Fibroblast of the aortic adventitia (primary cell): ENCODE measurements around the gene PMFBP1. TPM values are rescaled to one million over a fixed set of nuclear protein-coding genes. Genes with fewer than 3 reads are reported as not detected.

ENCODE experiments used
- DNase-seq: peaks from one replicate; pipeline ENCODE4 v3.0.0-alpha.2; 2010; ENCODE audit warnings: low read depth
- H3K4me3 ChIP-seq: 2 replicates; pipeline ENCODE4 v1.5.1; 2011; ENCODE audit warnings: low read depth, mild to moderate bottlenecking, control low read depth, low read length, moderate library complexity
- total RNA-seq: library from RNA; depleted of rRNA; stranded (reverse); fragments of >200 nt; gene quantifications from 2 replicates; pipeline ENCODE4 v1.2.3, GENCODE V29; 2012; ENCODE audit warnings: low replicate concordance
- TF ChIP-seq, protein P1 (sequence below): IDR thresholded peaks from 2 replicates; pipeline ENCODE4 v1.5.1; 2011; ENCODE audit warnings: mild to moderate bottlenecking, low read length, control low read depth, inconsistent platforms; ENCODE audit not compliant: insufficient read depth

PMFBP1 gene
- total RNA-seq, 1 donor, result 0.09 TPM

- H3K4me3 ChIP-seq, result no peak overlapping the region
- TF ChIP-seq, protein P1, sequence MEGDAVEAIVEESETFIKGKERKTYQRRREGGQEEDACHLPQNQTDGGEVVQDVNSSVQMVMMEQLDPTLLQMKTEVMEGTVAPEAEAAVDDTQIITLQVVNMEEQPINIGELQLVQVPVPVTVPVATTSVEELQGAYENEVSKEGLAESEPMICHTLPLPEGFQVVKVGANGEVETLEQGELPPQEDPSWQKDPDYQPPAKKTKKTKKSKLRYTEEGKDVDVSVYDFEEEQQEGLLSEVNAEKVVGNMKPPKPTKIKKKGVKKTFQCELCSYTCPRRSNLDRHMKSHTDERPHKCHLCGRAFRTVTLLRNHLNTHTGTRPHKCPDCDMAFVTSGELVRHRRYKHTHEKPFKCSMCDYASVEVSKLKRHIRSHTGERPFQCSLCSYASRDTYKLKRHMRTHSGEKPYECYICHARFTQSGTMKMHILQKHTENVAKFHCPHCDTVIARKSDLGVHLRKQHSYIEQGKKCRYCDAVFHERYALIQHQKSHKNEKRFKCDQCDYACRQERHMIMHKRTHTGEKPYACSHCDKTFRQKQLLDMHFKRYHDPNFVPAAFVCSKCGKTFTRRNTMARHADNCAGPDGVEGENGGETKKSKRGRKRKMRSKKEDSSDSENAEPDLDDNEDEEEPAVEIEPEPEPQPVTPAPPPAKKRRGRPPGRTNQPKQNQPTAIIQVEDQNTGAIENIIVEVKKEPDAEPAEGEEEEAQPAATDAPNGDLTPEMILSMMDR, result no peak
- peak; percentile 65 for DNase-seq
Measured at GRCh38 chr16:72189865-72190371, 18.0 kb upstream of the PMFBP1 start.

- no peak for DNase-seq
- no peak overlapping the region for H3K4me3 ChIP-seq
- TF ChIP-seq, protein P1, result no peak
Measured at GRCh38 chr16:72188541-72188940, 16.6 kb upstream of the PMFBP1 start.

DNA sequence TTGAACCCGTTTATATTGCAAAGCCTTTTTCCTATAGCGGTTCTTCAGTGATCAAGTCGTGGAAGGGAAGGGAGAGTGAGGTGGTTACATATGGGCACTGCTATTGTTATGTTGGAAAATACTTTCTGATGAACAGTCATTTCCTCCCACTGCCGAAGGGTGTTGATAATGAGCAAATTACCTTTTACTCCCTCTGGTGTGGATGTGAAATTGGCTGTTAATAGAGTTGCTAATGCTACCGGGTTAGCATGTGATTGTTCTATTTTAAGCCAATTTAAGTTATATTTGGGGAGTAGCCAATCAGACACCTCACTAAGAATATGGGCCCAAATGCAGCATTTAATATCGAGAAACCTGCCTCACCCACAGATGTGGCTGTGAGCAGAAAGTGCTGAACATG is 15.6 kb upstream of the PMFBP1 start:
- no peak overlapping the region for H3K4me3 ChIP-seq
- no peak for DNase-seq
- TF ChIP-seq, protein P1, result no peak

DNA sequence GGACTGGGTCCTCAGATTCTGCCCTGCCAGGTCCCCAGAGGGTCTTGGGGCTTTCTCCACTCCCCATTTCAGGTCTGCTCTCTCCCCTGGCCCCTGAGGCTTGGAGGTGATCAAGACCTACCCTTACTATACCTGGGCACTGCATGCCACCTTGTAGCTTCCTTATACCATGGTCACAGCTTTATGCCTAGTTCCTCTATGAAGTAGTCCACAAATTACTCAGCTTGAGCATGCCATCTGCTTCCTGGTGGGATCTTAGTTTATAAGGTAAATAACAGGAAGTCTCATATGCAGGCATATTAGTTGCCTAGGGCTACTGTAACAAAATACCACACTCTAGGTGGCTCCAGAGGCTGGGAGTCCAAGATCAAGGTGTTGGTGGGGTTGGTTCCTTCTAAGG is 11.0 kb upstream of the PMFBP1 start:
- TF ChIP-seq, protein P1, result no peak
- no peak overlapping the region for H3K4me3 ChIP-seq
- no peak for DNase-seq

DNA sequence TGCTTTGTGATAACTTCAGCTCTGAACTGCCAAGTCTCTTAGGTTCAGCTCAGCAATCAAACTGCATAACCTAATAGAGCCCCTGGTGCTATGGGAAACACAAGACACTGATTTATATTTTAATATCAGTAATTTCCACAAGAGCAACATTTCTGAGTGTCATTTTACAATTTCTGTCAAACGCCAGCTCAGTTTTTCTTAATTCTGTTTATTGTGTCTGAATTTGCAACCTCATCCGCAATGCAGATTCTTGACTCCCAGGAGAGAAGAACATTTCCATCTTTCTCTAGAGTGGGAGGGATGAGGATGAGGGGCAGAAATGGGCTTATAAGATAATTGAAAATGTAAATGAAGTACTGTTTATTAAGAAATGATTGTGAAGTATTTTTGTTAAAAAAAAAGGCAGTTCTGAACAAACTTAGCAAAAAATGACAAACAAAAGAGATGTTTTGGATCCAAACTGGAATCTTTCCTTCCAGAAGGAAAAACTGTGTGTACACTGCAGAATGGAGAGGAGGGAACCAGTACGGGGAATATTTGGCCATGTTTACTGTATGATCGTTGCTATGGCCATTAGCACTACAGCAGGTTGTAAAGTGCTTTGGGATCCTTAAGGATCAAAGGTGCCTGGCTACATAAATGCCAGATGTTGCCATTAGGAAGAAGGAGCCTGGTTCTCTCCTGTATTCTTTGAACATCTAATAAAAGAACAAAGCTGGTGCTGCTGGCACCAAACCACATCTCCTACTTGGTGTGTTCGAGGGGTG is 7.4 kb upstream of the PMFBP1 start:
- no peak overlapping the region for H3K4me3 ChIP-seq
- TF ChIP-seq, protein P1, result no peak
- no peak for DNase-seq

GRCh38 chr16:72174726-72175125 is 2.8 kb upstream of the PMFBP1 start:
- DNase-seq, result no peak
- TF ChIP-seq, protein P1, result no peak
- H3K4me3 ChIP-seq, result no peak overlapping the region
